H7 (cell line): ENCODE results near the gene FGF9. TPM values are rescaled to one million over a fixed set of nuclear protein-coding genes. Genes with fewer than 3 reads are reported as not detected.

ENCODE experiments used
- DNase-seq: peaks from one replicate; pipeline ENCODE4 v3.0.0; 2012
- H3K27me3 ChIP-seq: 2 replicates; pipeline ENCODE4 v1.6.0; 2011; ENCODE audit warnings: mild to moderate bottlenecking, low read length; ENCODE audit not compliant: control insufficient read depth, insufficient read depth
- H3K36me3 ChIP-seq: replicated peaks from 2 replicates; pipeline ENCODE4 v1.5.1; 2011; ENCODE audit warnings: low read length; ENCODE audit not compliant: control insufficient read depth, insufficient read depth
- H3K4me3 ChIP-seq: 2 replicates; pipeline ENCODE4 v1.5.1; 2011; ENCODE audit warnings: low read depth, mild to moderate bottlenecking, control low read depth, low read length, moderate library complexity; ENCODE audit not compliant: insufficient read depth
- total RNA-seq: library from RNA; depleted of rRNA; stranded (reverse); fragments of >200 nt; shearing (Covaris generic); gene quantifications from 2 replicates; pipeline ENCODE4 v1.2.3, GENCODE V29; 2014

Gene FGF9
- total RNA-seq, 1 experiment from 2014 or later = 0.42 TPM

DNA sequence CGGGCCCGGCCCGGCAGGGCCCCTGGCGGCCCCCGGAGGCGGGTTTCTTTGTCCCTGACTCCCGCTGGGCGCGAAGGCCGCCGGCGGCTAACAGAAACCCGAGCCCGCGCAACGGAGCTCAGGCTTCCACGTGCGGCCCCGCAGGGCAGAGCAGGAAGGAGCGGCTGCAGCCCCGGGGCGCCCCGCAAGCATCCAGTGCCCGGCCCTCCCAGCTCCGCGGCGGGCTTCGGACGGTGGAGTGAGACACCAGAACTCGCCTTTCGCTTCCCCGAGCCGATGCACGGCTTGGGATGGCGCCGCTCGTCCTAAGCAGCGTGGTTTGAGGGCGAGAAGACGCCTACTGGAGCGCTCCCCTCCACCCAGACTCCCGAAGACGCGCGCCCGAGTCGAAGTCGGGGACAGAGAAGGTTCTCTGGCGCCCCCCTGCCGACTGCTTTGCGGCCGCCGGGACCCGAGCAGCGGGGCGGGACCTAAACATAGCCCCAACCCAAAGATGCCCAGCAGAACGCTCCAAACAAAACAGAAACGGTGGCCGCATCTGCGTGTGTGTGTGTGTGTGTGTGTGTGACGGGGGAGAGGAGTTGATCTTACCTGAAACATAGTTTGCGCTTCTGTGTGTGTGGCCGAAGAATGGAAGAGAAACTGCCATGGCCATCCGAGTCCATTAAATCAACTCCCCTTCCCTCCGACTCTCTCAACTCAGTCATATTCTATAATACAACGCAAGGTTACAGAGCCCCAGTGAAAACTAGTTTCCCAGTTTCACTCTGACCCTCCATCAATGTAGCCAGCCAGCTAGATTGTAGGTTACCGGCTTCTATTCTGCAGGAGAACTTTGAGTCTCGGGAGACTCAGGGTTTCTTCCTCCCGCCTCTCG lies 629 bp upstream of the FGF9 start:
- peak overlapping the region; percentile 66 for H3K4me3 ChIP-seq
- peak; percentile 88 for DNase-seq
- H3K27me3 ChIP-seq = peaks cover 74% of the 10 kb centered on the region
- no peaks in the 10 kb centered on the region for H3K36me3 ChIP-seq

GRCh38 chr13:21671620-21672286 lies 880 bp downstream of the FGF9 start:
- peak overlapping the region; percentile 9; the same call in 1 of the 2 replicates for H3K4me3 ChIP-seq
- H3K27me3 ChIP-seq = peaks cover 88% of the 10 kb centered on the region
- H3K36me3 ChIP-seq = no peaks in the 10 kb centered on the region
- DNase-seq = peak; percentile 52

DNA sequence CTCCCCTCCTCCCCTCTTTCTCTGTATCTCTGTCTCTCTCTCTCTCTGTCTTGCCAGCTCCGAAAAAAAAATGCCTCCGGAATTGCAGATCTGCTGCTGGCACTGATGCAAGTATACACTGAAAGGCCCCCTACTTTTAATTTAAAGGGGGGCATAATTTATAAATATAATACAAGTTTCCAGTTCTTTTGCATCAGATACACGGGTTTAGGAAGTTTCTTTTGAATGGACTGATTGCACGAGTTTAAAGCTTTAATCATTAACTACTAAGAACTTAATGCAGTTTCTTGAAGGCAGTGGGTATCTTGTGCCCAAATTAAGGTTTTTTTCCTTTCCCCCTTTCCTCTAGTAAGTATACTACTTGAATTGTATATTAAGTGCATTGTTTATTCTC lies 1.4 kb downstream of the FGF9 start:
- no peaks in the 10 kb centered on the region for H3K36me3 ChIP-seq
- DNase-seq = no peak
- H3K27me3 ChIP-seq = peaks cover 89% of the 10 kb centered on the region
- no peak overlapping the region for H3K4me3 ChIP-seq

GRCh38 chr13:21672796-21673538 lies 2.1 kb downstream of the FGF9 start:
- peak overlapping the region; percentile 54 for H3K4me3 ChIP-seq
- peaks cover 86% of the 10 kb centered on the region for H3K27me3 ChIP-seq
- no peak for DNase-seq
- H3K36me3 ChIP-seq = no peaks in the 10 kb centered on the region

DNA sequence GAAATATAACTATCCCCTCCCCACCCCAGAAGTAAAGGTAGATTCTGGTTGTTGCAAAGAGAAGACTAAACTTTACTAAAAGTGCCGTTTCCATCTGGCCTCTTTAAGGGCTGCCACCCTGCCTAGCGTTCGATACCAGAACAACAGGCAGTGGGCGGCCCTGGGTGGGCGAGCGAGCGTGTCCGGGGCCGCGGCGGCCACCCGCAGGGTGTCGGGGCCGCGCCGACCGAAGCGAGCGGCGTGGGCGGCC lies 2.6 kb downstream of the FGF9 start:
- H3K27me3 ChIP-seq = peaks cover 81% of the 10 kb centered on the region
- DNase-seq = no peak
- no peaks in the 10 kb centered on the region for H3K36me3 ChIP-seq
- peak overlapping the region; percentile 54 for H3K4me3 ChIP-seq

- no peaks in the 10 kb centered on the region for H3K36me3 ChIP-seq
- peaks cover 76% of the 10 kb centered on the region for H3K27me3 ChIP-seq
- peak overlapping the region; percentile 54 for H3K4me3 ChIP-seq
- peak; percentile 90 for DNase-seq
Observed at GRCh38 chr13:21673789-21674489, 3.1 kb downstream of the FGF9 start.

DNA sequence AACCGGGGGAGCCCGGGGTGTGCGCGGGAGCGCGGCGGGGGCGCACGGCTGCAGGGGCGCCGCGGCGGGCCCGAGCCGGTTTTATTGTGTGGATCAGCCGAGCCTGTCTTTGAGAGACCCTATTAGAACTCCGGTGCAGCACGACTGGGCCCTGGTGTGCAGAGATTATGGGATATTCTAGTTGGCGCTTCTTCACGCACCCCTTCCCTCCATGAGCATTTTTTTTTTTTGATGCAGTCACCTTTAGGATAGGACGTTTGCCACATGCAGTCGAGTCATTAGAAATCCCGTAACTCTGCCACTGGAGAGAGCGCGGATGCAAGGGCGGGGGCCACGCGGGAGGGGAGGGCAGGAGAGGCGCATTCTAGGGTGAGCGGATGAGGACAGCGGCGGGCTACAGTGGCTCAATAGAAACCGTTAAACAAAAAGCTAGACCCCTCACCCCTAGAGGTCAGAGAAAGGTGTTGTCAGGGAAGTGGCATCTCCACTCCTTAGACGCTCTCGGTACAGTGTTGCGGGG lies 3.7 kb downstream of the FGF9 start:
- peak; percentile 84 for DNase-seq
- peak overlapping the region; percentile 54 for H3K4me3 ChIP-seq
- H3K36me3 ChIP-seq = no peaks in the 10 kb centered on the region
- peaks cover 70% of the 10 kb centered on the region for H3K27me3 ChIP-seq

GRCh38 chr13:21675095-21675991 lies 4.5 kb downstream of the FGF9 start:
- Histone ChIP-seq H3K27me3 (peaks cover 62% of the 10 kb centered on the region), H3K4me3 (peak overlapping the region; percentile 54), H3K36me3 (no peaks in the 10 kb centered on the region)
- DNase-seq = peak; percentile 86

- Histone ChIP-seq H3K36me3 (no peaks in the 10 kb centered on the region), H3K27me3 (peaks cover 53% of the 10 kb centered on the region), H3K4me3 (no peak overlapping the region)
- DNase-seq = peak; percentile 73
Observed at GRCh38 chr13:21676611-21677021, 5.7 kb downstream of the FGF9 start.

- no peak for DNase-seq
- Histone ChIP-seq H3K4me3 (no peak overlapping the region), H3K27me3 (peaks cover 48% of the 10 kb centered on the region), H3K36me3 (no peaks in the 10 kb centered on the region)
Observed at GRCh38 chr13:21677075-21677623, 6.3 kb downstream of the FGF9 start.

DNA sequence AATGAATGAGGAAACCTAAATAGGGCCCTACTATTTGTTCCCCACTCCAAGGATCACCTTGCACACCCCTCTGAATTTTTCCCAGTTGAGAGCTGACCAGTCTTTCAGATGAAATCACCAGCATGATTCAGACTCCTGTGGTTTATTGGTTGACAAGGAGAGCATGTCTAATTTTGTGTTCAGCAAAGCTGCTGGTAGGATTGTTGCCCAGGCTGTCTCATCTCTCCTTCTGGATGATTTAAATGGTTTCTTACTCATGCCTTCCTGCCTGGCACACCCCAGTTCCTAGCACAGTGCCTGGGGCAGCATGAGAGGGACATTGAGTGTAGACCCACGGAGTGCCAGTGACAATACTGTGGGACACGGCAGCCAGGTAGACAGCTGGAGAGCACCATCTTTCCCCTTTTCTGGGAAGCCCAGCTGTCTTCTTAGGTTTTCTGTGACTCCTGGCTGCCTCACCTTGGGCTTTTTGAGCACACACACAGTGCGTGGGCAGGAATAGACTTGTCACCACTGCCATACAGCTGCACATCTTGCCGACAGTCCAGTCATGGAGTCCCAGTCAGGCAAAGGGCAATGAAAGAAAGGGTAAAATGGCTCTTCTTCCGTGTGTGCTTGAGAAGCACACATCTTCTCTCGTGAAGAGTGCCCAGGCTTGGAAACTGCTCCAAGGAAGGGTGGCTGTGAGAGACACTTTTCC lies 12.3 kb downstream of the FGF9 start:
- H3K27me3 ChIP-seq = no peaks in the 10 kb centered on the region; the same call in 1 of the 2 replicates
- H3K36me3 ChIP-seq = no peaks in the 10 kb centered on the region
- no peak overlapping the region for H3K4me3 ChIP-seq
- no peak for DNase-seq

DNA sequence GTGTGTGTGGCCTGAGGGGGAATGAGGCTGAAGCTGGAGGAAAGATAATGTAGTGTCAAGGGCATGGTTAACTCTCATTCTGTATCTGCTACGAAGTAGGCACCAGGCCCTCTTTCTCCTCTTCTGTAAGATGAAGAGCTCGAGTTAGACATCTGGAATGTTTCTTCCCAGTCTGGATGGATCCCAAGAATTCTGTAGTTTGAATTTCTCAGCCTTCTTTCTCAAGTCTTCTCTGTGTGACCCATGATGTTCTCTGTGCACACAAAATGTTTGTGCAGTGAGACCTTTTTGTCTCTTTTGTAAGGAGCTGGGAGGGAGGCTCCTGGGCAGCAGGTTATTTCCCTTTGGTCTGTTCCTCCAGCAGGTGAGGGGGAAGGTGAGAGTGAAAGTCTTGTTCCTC lies 13.7 kb downstream of the FGF9 start:
- H3K27me3 ChIP-seq = no peaks in the 10 kb centered on the region
- H3K36me3 ChIP-seq = no peaks in the 10 kb centered on the region
- DNase-seq = no peak
- H3K4me3 ChIP-seq = no peak overlapping the region
